SK-N-SH (cell line): ENCODE results near the gene TOR1A.
A peak's percentile ranks its signal among the peaks of the same experiment; 100 is the strongest.

ENCODE experiments used
- CHD2 ChIP-seq: fragments of 150-350 bp; IDR thresholded peaks from 2 replicates; pipeline ENCODE4 v1.6.1; 2018; ENCODE audit warnings: low read length; ENCODE audit not compliant: partially characterized antibody
- CTCF ChIP-seq: fragments of 200-600 bp; sonication (generic); IDR thresholded peaks from 2 replicates; pipeline ENCODE4 v1.6.1; 2017; ENCODE audit warnings: antibody characterized with exemption, mild to moderate bottlenecking, moderate library complexity
- MAX ChIP-seq: IDR thresholded peaks from 2 replicates; pipeline ENCODE4 v1.4.0; 2012; ENCODE audit warnings: low read depth
- NFIC ChIP-seq: IDR thresholded peaks from 2 replicates; pipeline ENCODE4 v1.4.0; 2012; ENCODE audit warnings: borderline replicate concordance
- RFX5 ChIP-seq: IDR thresholded peaks from 2 replicates; pipeline ENCODE4 v1.6.1; 2012; ENCODE audit warnings: mild to moderate bottlenecking, improper control_type of control experiment, low read length
- SIN3A ChIP-seq: IDR thresholded peaks from 2 replicates; pipeline ENCODE4 v1.6.1; 2012; ENCODE audit warnings: low read depth, mild to moderate bottlenecking, low read length, moderate library complexity, borderline replicate concordance
- TCF12 ChIP-seq: IDR thresholded peaks from 2 replicates; pipeline ENCODE4 v1.4.0; 2012
- TF ChIP-seq, protein P1 (sequence below): IDR thresholded peaks from 2 replicates; pipeline ENCODE4 v1.6.1; 2012; ENCODE audit warnings: mild to moderate bottlenecking, low read depth, low read length, moderate library complexity

- no peak for TF ChIP-seq TCF12
- TF ChIP-seq RFX5 = no peak
- TF ChIP-seq CTCF = no peak
- no peak for TF ChIP-seq MAX
- TF ChIP-seq, protein P1, sequence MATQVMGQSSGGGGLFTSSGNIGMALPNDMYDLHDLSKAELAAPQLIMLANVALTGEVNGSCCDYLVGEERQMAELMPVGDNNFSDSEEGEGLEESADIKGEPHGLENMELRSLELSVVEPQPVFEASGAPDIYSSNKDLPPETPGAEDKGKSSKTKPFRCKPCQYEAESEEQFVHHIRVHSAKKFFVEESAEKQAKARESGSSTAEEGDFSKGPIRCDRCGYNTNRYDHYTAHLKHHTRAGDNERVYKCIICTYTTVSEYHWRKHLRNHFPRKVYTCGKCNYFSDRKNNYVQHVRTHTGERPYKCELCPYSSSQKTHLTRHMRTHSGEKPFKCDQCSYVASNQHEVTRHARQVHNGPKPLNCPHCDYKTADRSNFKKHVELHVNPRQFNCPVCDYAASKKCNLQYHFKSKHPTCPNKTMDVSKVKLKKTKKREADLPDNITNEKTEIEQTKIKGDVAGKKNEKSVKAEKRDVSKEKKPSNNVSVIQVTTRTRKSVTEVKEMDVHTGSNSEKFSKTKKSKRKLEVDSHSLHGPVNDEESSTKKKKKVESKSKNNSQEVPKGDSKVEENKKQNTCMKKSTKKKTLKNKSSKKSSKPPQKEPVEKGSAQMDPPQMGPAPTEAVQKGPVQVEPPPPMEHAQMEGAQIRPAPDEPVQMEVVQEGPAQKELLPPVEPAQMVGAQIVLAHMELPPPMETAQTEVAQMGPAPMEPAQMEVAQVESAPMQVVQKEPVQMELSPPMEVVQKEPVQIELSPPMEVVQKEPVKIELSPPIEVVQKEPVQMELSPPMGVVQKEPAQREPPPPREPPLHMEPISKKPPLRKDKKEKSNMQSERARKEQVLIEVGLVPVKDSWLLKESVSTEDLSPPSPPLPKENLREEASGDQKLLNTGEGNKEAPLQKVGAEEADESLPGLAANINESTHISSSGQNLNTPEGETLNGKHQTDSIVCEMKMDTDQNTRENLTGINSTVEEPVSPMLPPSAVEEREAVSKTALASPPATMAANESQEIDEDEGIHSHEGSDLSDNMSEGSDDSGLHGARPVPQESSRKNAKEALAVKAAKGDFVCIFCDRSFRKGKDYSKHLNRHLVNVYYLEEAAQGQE = no peak
- TF ChIP-seq NFIC = no peak
- TF ChIP-seq SIN3A = no peak
- TF ChIP-seq CHD2 = peak; percentile 25
These were observed 28.6 kb upstream of the TOR1A start for GRCh38 chr9:129852579-129852978.
